GM19240 (cell line): ENCODE data around the gene CTAG1A.
"Not testable (repeated sequence)": the region's sequence is repeated elsewhere in the genome, so short reads cannot be mapped to it uniquely, and the experiment has no call there.

Experiments
- DNase-seq: peaks from one replicate; pipeline ENCODE4 v3.0.0; 2011; ENCODE audit warnings: low spot score; ENCODE audit not compliant: insufficient read length

CTAG1A gene

GRCh38 chrX:154584585-154585183 lies at the start of gene CTAG1A:
CTAG1A (plus strand) TSS chrX:154585133; CDS start chrX:154585207, 74 bp downstream.
- DNase-seq: not testable (repeated sequence)

GRCh38 chrX:154535892-154536291 lies 49.0 kb upstream of the CTAG1A start:
- DNase-seq: no peak

- no peak for DNase-seq
Measured at GRCh38 chrX:154539077-154539476, 45.9 kb upstream of the CTAG1A start.

- not testable (repeated sequence) for DNase-seq
Measured at GRCh38 chrX:154540365-154540764, 44.6 kb upstream of the CTAG1A start.

- no peak for DNase-seq
Measured at GRCh38 chrX:154540897-154541535, 43.9 kb upstream of the CTAG1A start.

- no peak for DNase-seq
Measured at GRCh38 chrX:154541589-154541895, 43.4 kb upstream of the CTAG1A start.

GRCh38 chrX:154541896-154542722 lies 42.8 kb upstream of the CTAG1A start:
- no peak for DNase-seq

- DNase-seq: no peak
Measured at GRCh38 chrX:154542723-154543424, 42.1 kb upstream of the CTAG1A start.

- DNase-seq: no peak
Measured at GRCh38 chrX:154545673-154546274, 39.2 kb upstream of the CTAG1A start.

- peak; percentile 53 for DNase-seq
Measured at GRCh38 chrX:154546354-154547244, 38.3 kb upstream of the CTAG1A start, which contains the start of gene G6PD. G6PD (minus strand) TSS chrX:154546846; CDS start chrX:154546155, 691 bp downstream.

GRCh38 chrX:154547245-154548027 lies 37.5 kb upstream of the CTAG1A start, which contains the start of gene IKBKG:
IKBKG (plus strand) TSS chrX:154547620; CDS start chrX:154552003, 4,383 bp downstream.
- peak; percentile 71 for DNase-seq

- DNase-seq: no peak
Measured at GRCh38 chrX:154548028-154548316, 37.0 kb upstream of the CTAG1A start.

- DNase-seq: no peak
Measured at GRCh38 chrX:154549766-154550165, 35.2 kb upstream of the CTAG1A start.

- DNase-seq: not testable (repeated sequence)
Measured at GRCh38 chrX:154552112-154552806, 32.7 kb upstream of the CTAG1A start.

GRCh38 chrX:154558060-154558690 lies 26.8 kb upstream of the CTAG1A start:
- not testable (repeated sequence) for DNase-seq

- not testable (repeated sequence) for DNase-seq
Measured at GRCh38 chrX:154558896-154559295, 26.0 kb upstream of the CTAG1A start.

- not testable (repeated sequence) for DNase-seq
Measured at GRCh38 chrX:154560326-154560725, 24.6 kb upstream of the CTAG1A start.

GRCh38 chrX:154562295-154562694 lies 22.6 kb upstream of the CTAG1A start:
- DNase-seq: not testable (repeated sequence)
